Right cardiac atrium (tissue), 5 donors: ENCODE measurements around the gene TARDBP. TPM values are rescaled to one million over a fixed set of nuclear protein-coding genes. Genes with fewer than 3 reads are reported as not detected.
"Not testable (repeated sequence)": the region's sequence is repeated elsewhere in the genome, so short reads cannot be mapped to it uniquely, and the experiment has no call there.

Experiments used
- ATAC-seq, 2 donors: fragments of 200-7000 bp; cut with Tn5 transposase; one replicate each; pipeline versions ENCODE4 v1.8.0 to v1.9.1; 2020; ENCODE audit warnings: moderate library complexity in 2 of 2, mild to moderate bottlenecking in 1 of 2
- DNase-seq, 3 donors: peaks; one replicate each; pipeline ENCODE4 v3.0.0-alpha.2; 2020
- H3K27ac ChIP-seq: one replicate; pipeline ENCODE4 v1.5.1; 2013; ENCODE audit warnings: mild to moderate bottlenecking, low read length, control low read depth, moderate library complexity
- H3K27me3 ChIP-seq: one replicate; pipeline ENCODE4 v1.6.1; 2013; ENCODE audit not compliant: control insufficient read depth, insufficient read depth
- H3K4me1 ChIP-seq: one replicate; pipeline ENCODE4 v1.6.1; 2013; ENCODE audit warnings: low read length; ENCODE audit not compliant: control insufficient read depth, insufficient read depth
- H3K4me3 ChIP-seq: one replicate; pipeline ENCODE4 v1.5.1; 2013; ENCODE audit warnings: low read length, control low read depth
- H3K9me3 ChIP-seq: one replicate; pipeline ENCODE4 v1.6.1; 2013; ENCODE audit warnings: low read length; ENCODE audit not compliant: control insufficient read depth
- WGBS: extraction: QIAGEN DNeasy Blood & Tissue Kit; methylation state at CpG from one replicate; pipeline ENCODE4 v1.1.7; 2013; 5-methylcytosine and 5-hydroxymethylcytosine counted together
- intact Hi-C, 4 donors: fragments of 100-400 bp; cut with DNase I; formaldehyde crosslinking; loops; one replicate each; pipeline versions ENCODE4 v1.11.0 to v1.14.0; 2022 to 2023
- polyA plus RNA-seq: library from polyadenylated mRNA; stranded (reverse); fragments of 200-250 nt; gene quantifications from one replicate; pipeline ENCODE4 v1.2.3, GENCODE V29; 2013
- total RNA-seq, 4 donors: library from RNA; stranded (reverse); fragmentation: NEBNext Ultra II Directional; extraction: Animal tissue kit (Norgen Biotek cat#: 25700); gene quantifications; one replicate each; pipeline ENCODE4 v1.2.1, GENCODE V29; 2021
- donor health status: healthy with polysubstance abuse.
- donor health status: DM: no; HTN: yes; CAD: no.
- donor health status: DM: no; HTN: no; CAD: no.
- donor health status: DM: no; HTN: yes; CAD: no; lungs with severe emphysema.
- donor health status: DM: yes; HTN: yes; CAD: no.

Gene TARDBP
- total and polyA plus RNA-seq, 5 donors = 78.7 to 137 (median 113) TPM

GRCh38 chr1:11028018-11028417, 15.6 kb downstream of the TARDBP start:
- Histone ChIP-seq H3K9me3 (no peaks in the 10 kb centered on the region), H3K4me3 (no peak overlapping the region), H3K27me3 (no peaks in the 10 kb centered on the region), H3K4me1 (no peaks in the 10 kb centered on the region), H3K27ac (no peak overlapping the region)
- no peak for DNase-seq
- intact Hi-C loops = no loop called here
- ATAC-seq = no peak
- 96% methylated on average over 3 of the region's 3 CpGs for WGBS

- no peaks in the 10 kb centered on the region for H3K9me3 ChIP-seq
- intact Hi-C loops = no loop called here
- no peaks in the 10 kb centered on the region for H3K27me3 ChIP-seq
- DNase-seq (no peak), ATAC-seq (no peak)
- 86% methylated on average over 9 of the region's 9 CpGs for WGBS
- no peak overlapping the region for H3K27ac ChIP-seq
- no peaks in the 10 kb centered on the region for H3K4me1 ChIP-seq
- no peak overlapping the region for H3K4me3 ChIP-seq
These were observed 18.4 kb downstream of the TARDBP start for GRCh38 chr1:11030865-11031264.

GRCh38 chr1:11031624-11032262, 19.3 kb downstream of the TARDBP start:
- intact Hi-C loops = no loop called here
- Histone ChIP-seq H3K27me3 (no peaks in the 10 kb centered on the region), H3K9me3 (no peaks in the 10 kb centered on the region), H3K4me3 (no peak overlapping the region), H3K27ac (no peak overlapping the region), H3K4me1 (no peaks in the 10 kb centered on the region)
- DNase-seq = no peak
- 92% methylated on average over 10 of the region's 10 CpGs for WGBS
- peak in 1 of 2 donors; percentile 32 for ATAC-seq

GRCh38 chr1:11037019-11037739, 24.7 kb downstream of the TARDBP start:
- ATAC-seq, H3K4me3 ChIP-seq, H3K4me1 ChIP-seq, H3K27me3 ChIP-seq, H3K9me3 ChIP-seq, DNase-seq, H3K27ac ChIP-seq: not testable (repeated sequence)
- 58% methylated on average over 18 of the region's 18 CpGs for WGBS
- intact Hi-C loops = loop anchor here in 2 of 4 donors (2.0 to 5.0 kb wide), 2 partner anchors 605 to 606 kb away; no protein-coding TSS in a partner anchor

GRCh38 chr1:11037740-11038182, 25.3 kb downstream of the TARDBP start:
- peak; percentile 90 to 94 for ATAC-seq
- H3K4me3 ChIP-seq = no peak overlapping the region
- no peaks in the 10 kb centered on the region for H3K4me1 ChIP-seq
- under 1% methylated on average over 8 of the region's 8 CpGs for WGBS
- intact Hi-C loops = loop anchor here in 2 of 4 donors (2.0 to 5.0 kb wide), 2 partner anchors 605 kb away; no protein-coding TSS in a partner anchor
- H3K27ac ChIP-seq = no peak overlapping the region
- no peaks in the 10 kb centered on the region for H3K27me3 ChIP-seq
- H3K9me3 ChIP-seq = no peaks in the 10 kb centered on the region
- peak; percentile 86 to 94 (median 93) for DNase-seq

GRCh38 chr1:11039351-11040104, 27.1 kb downstream of the TARDBP start:
- ATAC-seq (no peak), DNase-seq (no peak)
- Histone ChIP-seq H3K27me3 (no peaks in the 10 kb centered on the region), H3K9me3 (no peaks in the 10 kb centered on the region), H3K4me3 (no peak overlapping the region), H3K4me1 (no peaks in the 10 kb centered on the region), H3K27ac (no peak overlapping the region)
- 60% methylated on average over 2 of the region's 2 CpGs for WGBS
- intact Hi-C loops = loop anchor here in 3 of 4 donors (5.0 to 10.0 kb wide), 2 partner anchors 603 to 605 kb away; no protein-coding TSS in a partner anchor

- H3K27ac ChIP-seq, H3K4me1 ChIP-seq, H3K9me3 ChIP-seq, ATAC-seq, H3K4me3 ChIP-seq, H3K27me3 ChIP-seq, DNase-seq: not testable (repeated sequence)
- intact Hi-C loops = loop anchor here in 2 of 4 donors (5.0 to 10.0 kb wide), 2 partner anchors 602 to 605 kb away; no protein-coding TSS in a partner anchor
- 92% methylated on average over 7 of the region's 7 CpGs for WGBS
These were observed 27.6 kb downstream of the TARDBP start for GRCh38 chr1:11040105-11040429.

GRCh38 chr1:11041048-11041447, 28.6 kb downstream of the TARDBP start:
- no peaks in the 10 kb centered on the region for H3K27me3 ChIP-seq
- no peak overlapping the region for H3K27ac ChIP-seq
- no peak for DNase-seq
- intact Hi-C loops = loop anchor here in 2 of 4 donors (5.0 to 10.0 kb wide), 2 partner anchors 601 to 604 kb away; no protein-coding TSS in a partner anchor
- ATAC-seq = no peak
- H3K9me3 ChIP-seq = no peaks in the 10 kb centered on the region
- H3K4me3 ChIP-seq = no peak overlapping the region
- no peaks in the 10 kb centered on the region for H3K4me1 ChIP-seq

GRCh38 chr1:11042065-11042464, 29.6 kb downstream of the TARDBP start:
- whole genome bisulfite sequencing = 79% methylated on average over 3 of the region's 3 CpGs
- ATAC-seq = no peak
- Histone ChIP-seq H3K4me3 (no peak overlapping the region), H3K27me3 (no peaks in the 10 kb centered on the region), H3K4me1 (no peaks in the 10 kb centered on the region), H3K27ac (no peak overlapping the region), H3K9me3 (no peaks in the 10 kb centered on the region)
- intact Hi-C loops = loop anchor here in 2 of 4 donors (5.0 to 10.0 kb wide), 2 partner anchors 600 to 603 kb away; no protein-coding TSS in a partner anchor
- DNase-seq = no peak

- ATAC-seq (no peak), DNase-seq (no peak)
- Histone ChIP-seq H3K27ac (no peak overlapping the region), H3K4me3 (no peak overlapping the region), H3K4me1 (no peaks in the 10 kb centered on the region), H3K9me3 (no peaks in the 10 kb centered on the region), H3K27me3 (no peaks in the 10 kb centered on the region)
- intact Hi-C loops = loop anchor here in 2 of 4 donors (5.0 to 10.0 kb wide), 2 partner anchors 599 to 602 kb away; no protein-coding TSS in a partner anchor
- WGBS = 74% methylated on average over 19 of the region's 19 CpGs
These were observed 30.8 kb downstream of the TARDBP start for GRCh38 chr1:11042995-11043874.
